PC-3 (cell line): ENCODE data around the gene RNF130. TPM values are rescaled to one million over a fixed set of nuclear protein-coding genes. Genes with fewer than 3 reads are reported as not detected.
A peak's percentile ranks its signal among the peaks of the same experiment; 100 is the strongest.

Source experiments
- ATAC-seq: fragments of 200-7000 bp; cut with Tn5 transposase; 2 replicates; pipeline ENCODE4 v1.9.1; 2020; ENCODE audit warnings: mild to moderate bottlenecking, moderate library complexity
- BruUV-seq: library from RNA; stranded (reverse); fragments of 400-500 nt; replicated peaks from 2 replicates; lab custom pipeline; 2021; lab: Mats Ljungman, UMichigan
- CTCF ChIA-PET: fragments of 300-600 bp; sonication (Branson Sonifier 250); formaldehyde crosslinking; loops from one replicate; lab custom pipeline; 2022; ENCODE audit warnings: antibody characterized with exemption; lab: Charles Lee
- POLR2A ChIA-PET: fragments of 300-600 bp; sonication (Branson Sonifier 250); formaldehyde crosslinking; loops from one replicate; lab custom pipeline; 2022; ENCODE audit warnings: antibody characterized with exemption; ENCODE audit not compliant: unreplicated experiment; lab: Charles Lee
- DNase-seq: peaks from one replicate; pipeline ENCODE4 v3.0.0-alpha.2; 2015
- H2AFZ ChIP-seq: fragments of 300-600 bp; sonication (generic); 2 replicates; pipeline ENCODE4 v1.6.0; 2016; ENCODE audit warnings: antibody characterized with exemption, low read length
- H3F3A ChIP-seq: fragments of 300-600 bp; sonication (generic); one replicate; pipeline ENCODE4 v1.6.0; 2017; ENCODE audit warnings: antibody characterized with exemption, low read length, control low read depth, mild to moderate bottlenecking; ENCODE audit not compliant: unreplicated experiment
- H3K27ac ChIP-seq: fragments of 300-600 bp; sonication (generic); 2 replicates; pipeline ENCODE4 v1.5.1; 2016; ENCODE audit warnings: mild to moderate bottlenecking, low read length
- H3K27me3 ChIP-seq: fragments of 300-600 bp; sonication (generic); 2 replicates; pipeline ENCODE4 v1.6.1; 2016; ENCODE audit warnings: low read length, mixed read lengths
- H3K36me3 ChIP-seq: fragments of 300-600 bp; sonication (generic); 2 replicates; pipeline ENCODE4 v1.6.1; 2016; ENCODE audit warnings: low read depth, mixed run types, low read length, mixed read lengths
- H3K4me1 ChIP-seq: fragments of 300-600 bp; sonication (generic); 2 replicates; pipeline ENCODE4 v1.5.1; 2016; ENCODE audit warnings: low read length; ENCODE audit not compliant: insufficient read depth
- H3K4me2 ChIP-seq: fragments of 300-600 bp; sonication (generic); 2 replicates; pipeline ENCODE4 v1.6.0; 2016; ENCODE audit warnings: low read length
- H3K4me3 ChIP-seq: fragments of 300-600 bp; sonication (generic); 2 replicates; pipeline ENCODE4 v1.5.1; 2016; ENCODE audit warnings: mild to moderate bottlenecking, low read length, mixed read lengths
- H3K79me2 ChIP-seq: fragments of 300-600 bp; sonication (generic); 2 replicates; pipeline ENCODE4 v1.6.1; 2017; ENCODE audit warnings: low read length, mixed read lengths
- H3K9ac ChIP-seq: fragments of 300-600 bp; sonication (generic); 2 replicates; pipeline ENCODE4 v1.6.0; 2016; ENCODE audit warnings: mild to moderate bottlenecking, low read length
- H3K9me2 ChIP-seq: fragments of 300-600 bp; sonication (generic); replicated peaks from 2 replicates; pipeline ENCODE4 v1.6.1; 2016; ENCODE audit warnings: mixed run types, low read length, mixed read lengths
- H3K9me3 ChIP-seq: fragments of 300-600 bp; sonication (generic); 2 replicates; pipeline ENCODE4 v1.6.1; 2016; ENCODE audit warnings: low read length, mixed read lengths
- H4K20me1 ChIP-seq: fragments of 300-600 bp; sonication (generic); 2 replicates; pipeline ENCODE4 v1.6.1; 2016; ENCODE audit warnings: low read length, mixed read lengths
- EZH2 ChIP-seq: fragments of 300-600 bp; sonication (generic); IDR thresholded peaks from one replicate; pipeline ENCODE4 v1.6.1; 2017; ENCODE audit warnings: antibody characterized with exemption, mild to moderate bottlenecking, low read length; ENCODE audit not compliant: unreplicated experiment
- EZH2phosphoT487 ChIP-seq: fragments of 300-600 bp; sonication (generic); IDR thresholded peaks from 2 replicates; pipeline ENCODE4 v1.6.1; 2018; ENCODE audit warnings: mild to moderate bottlenecking, antibody characterized with exemption, low read length, borderline replicate concordance
- intact Hi-C: fragments of 100-400 bp; cut with micrococcal nuclease; formaldehyde crosslinking; loops from 2 replicates; pipeline ENCODE4 v1.9.0; 2023
- total RNA-seq: library from RNA; depleted of rRNA; stranded (reverse); fragments of >200 nt; gene quantifications from 2 replicates; pipeline ENCODE4 v1.2.3, GENCODE V29; 2014
- TF ChIP-seq, protein P1 (sequence below): fragments of 300-600 bp; sonication (generic); conservative IDR thresholded peaks from 2 replicates; pipeline ENCODE4 v1.5.1; 2017; ENCODE audit warnings: antibody characterized with exemption, low read depth, mild to moderate bottlenecking, low read length

Gene RNF130
- total RNA-seq, 1 experiment from 2014 or later = 31.2 TPM

DNA sequence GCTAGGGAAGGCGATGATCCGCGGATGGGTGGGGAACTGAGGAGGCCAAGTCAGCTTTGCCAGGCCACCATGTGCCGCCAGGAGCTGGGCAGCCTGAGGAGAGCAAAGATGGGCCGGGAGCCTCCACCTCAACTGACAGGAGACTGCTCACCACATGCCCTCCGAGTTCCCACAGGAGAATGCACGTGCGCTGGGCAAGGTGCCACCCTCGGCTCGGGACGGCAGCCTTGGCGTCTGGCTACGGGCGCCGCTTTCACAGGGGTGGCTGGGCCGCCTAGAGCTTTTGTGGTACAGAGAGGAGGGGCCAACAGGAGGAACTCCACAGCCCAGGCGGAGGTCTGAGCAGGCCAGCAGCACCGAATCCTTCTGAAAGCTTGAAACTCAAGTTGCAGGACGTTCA, 158.6 kb downstream of the RNF130 start:
- H3K4me3 ChIP-seq = no peak overlapping the region
- H3K9me2 ChIP-seq = no peaks in the 10 kb centered on the region
- no peaks in the 10 kb centered on the region for H4K20me1 ChIP-seq
- no peak overlapping the region for H3K9ac ChIP-seq
- no peaks in the 10 kb centered on the region for H3K36me3 ChIP-seq
- no peaks in the 10 kb centered on the region for H3K79me2 ChIP-seq
- CTCF ChIA-PET = no interaction called here
- BruUV-seq = no TSS peak
- POLR2A ChIA-PET = no interaction called here
- intact Hi-C loops = no loop called here
- DNase-seq (no peak), ATAC-seq (no peak)
- no peaks in the 10 kb centered on the region for H3K9me3 ChIP-seq
- H3K4me1 ChIP-seq = peaks cover 15% of the 10 kb centered on the region
- no peak overlapping the region for H2AFZ ChIP-seq
- no peaks in the 10 kb centered on the region for H3K27me3 ChIP-seq
- H3K4me2 ChIP-seq = no peak overlapping the region
- H3K27ac ChIP-seq = peak overlapping the region; percentile 92; the same call in 1 of the 2 replicates
- no peak for TF ChIP-seq EZH2
- TF ChIP-seq, protein P1, sequence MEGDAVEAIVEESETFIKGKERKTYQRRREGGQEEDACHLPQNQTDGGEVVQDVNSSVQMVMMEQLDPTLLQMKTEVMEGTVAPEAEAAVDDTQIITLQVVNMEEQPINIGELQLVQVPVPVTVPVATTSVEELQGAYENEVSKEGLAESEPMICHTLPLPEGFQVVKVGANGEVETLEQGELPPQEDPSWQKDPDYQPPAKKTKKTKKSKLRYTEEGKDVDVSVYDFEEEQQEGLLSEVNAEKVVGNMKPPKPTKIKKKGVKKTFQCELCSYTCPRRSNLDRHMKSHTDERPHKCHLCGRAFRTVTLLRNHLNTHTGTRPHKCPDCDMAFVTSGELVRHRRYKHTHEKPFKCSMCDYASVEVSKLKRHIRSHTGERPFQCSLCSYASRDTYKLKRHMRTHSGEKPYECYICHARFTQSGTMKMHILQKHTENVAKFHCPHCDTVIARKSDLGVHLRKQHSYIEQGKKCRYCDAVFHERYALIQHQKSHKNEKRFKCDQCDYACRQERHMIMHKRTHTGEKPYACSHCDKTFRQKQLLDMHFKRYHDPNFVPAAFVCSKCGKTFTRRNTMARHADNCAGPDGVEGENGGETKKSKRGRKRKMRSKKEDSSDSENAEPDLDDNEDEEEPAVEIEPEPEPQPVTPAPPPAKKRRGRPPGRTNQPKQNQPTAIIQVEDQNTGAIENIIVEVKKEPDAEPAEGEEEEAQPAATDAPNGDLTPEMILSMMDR = no peak
- TF ChIP-seq EZH2phosphoT487 = no peak
- H3F3A ChIP-seq = no peaks in the 10 kb centered on the region

DNA sequence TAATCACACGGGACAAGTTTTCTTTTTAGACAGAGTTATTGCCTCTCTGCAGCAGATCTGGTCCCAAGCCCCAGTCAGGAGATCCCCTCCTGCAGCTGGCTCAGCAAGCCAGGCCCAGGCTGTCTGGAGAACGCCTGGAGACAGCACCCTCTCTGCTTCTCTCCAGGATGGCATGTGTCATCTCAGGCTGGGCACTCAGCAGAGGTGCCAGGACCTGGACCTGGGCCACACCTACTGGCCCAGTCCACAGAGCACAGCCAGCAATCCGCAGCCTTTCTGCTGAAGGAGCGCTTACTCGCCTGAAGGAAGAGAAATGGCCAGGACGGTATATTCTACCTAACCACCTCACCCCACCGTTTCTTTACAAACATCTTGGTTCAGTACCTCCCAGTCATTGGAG, 159.2 kb downstream of the RNF130 start:
- no peaks in the 10 kb centered on the region for H3K9me3 ChIP-seq
- no peaks in the 10 kb centered on the region for H3F3A ChIP-seq
- no peaks in the 10 kb centered on the region for H3K9me2 ChIP-seq
- intact Hi-C loops = no loop called here
- no peaks in the 10 kb centered on the region for H4K20me1 ChIP-seq
- H3K79me2 ChIP-seq = no peaks in the 10 kb centered on the region
- DNase-seq = no peak
- H3K9ac ChIP-seq = no peak overlapping the region
- no peak overlapping the region for H3K27ac ChIP-seq
- no peak overlapping the region for H3K4me3 ChIP-seq
- no peak overlapping the region for H2AFZ ChIP-seq
- no peak for ATAC-seq
- CTCF ChIA-PET = no interaction called here
- H3K4me2 ChIP-seq = no peak overlapping the region
- H3K27me3 ChIP-seq = no peaks in the 10 kb centered on the region
- BruUV-seq = no TSS peak
- TF ChIP-seq, protein P1 = no peak
- TF ChIP-seq EZH2phosphoT487 = no peak
- TF ChIP-seq EZH2 = no peak
- POLR2A ChIA-PET = no interaction called here
- H3K36me3 ChIP-seq = no peaks in the 10 kb centered on the region
- peaks cover 15% of the 10 kb centered on the region for H3K4me1 ChIP-seq

DNA sequence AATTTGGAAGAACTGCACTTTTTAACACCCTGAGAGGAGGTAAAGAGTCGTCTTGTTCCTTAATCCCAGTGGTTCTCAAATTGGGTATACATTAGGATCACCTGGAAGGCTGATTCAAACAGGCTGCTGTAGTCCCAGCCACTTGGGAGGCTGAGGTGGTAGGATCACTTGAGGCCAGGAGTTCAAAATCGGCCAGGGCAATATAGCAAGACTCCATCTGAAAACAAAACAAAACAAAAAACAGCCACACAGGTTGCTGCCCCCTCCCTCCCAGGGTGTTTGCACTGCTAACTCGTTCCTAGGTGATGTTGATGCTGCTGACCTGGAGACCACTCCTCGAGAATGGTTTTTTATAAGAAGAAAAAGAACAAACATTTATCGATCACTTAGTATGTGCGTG, 162.3 kb downstream of the RNF130 start:
- TF ChIP-seq EZH2phosphoT487 = no peak
- TF ChIP-seq, protein P1 = no peak
- TF ChIP-seq EZH2 = no peak
- no TSS peak for BruUV-seq
- no peaks in the 10 kb centered on the region for H3K9me2 ChIP-seq
- peaks cover 4% of the 10 kb centered on the region; the same call in 1 of the 2 replicates for H4K20me1 ChIP-seq
- intact Hi-C loops = loop anchor here (5.0 kb wide), 1 partner anchor 183 kb away; no protein-coding TSS in a partner anchor
- no peak overlapping the region for H3K4me3 ChIP-seq
- CTCF ChIA-PET = no interaction called here
- H3K27me3 ChIP-seq = no peaks in the 10 kb centered on the region
- H3K9ac ChIP-seq = no peak overlapping the region
- ATAC-seq (no peak), DNase-seq (no peak)
- peaks cover 22% of the 10 kb centered on the region for H3K4me1 ChIP-seq
- H3F3A ChIP-seq = no peaks in the 10 kb centered on the region
- no peak overlapping the region for H2AFZ ChIP-seq
- no peak overlapping the region for H3K4me2 ChIP-seq
- no peaks in the 10 kb centered on the region for H3K9me3 ChIP-seq
- peaks cover 29% of the 10 kb centered on the region for H3K79me2 ChIP-seq
- POLR2A ChIA-PET = no interaction called here
- H3K36me3 ChIP-seq = no peaks in the 10 kb centered on the region
- H3K27ac ChIP-seq = no peak overlapping the region
